SW480 (cell line): ENCODE measurements around the gene NBPF3.

ENCODE experiments used
- DNase-seq: peaks from one replicate; pipeline ENCODE4 v3.0.0-alpha.2; 2016; ENCODE audit warnings: low spot score

Gene NBPF3

GRCh38 chr1:21494196-21494595, 54.3 kb downstream of the NBPF3 start:
- no peak for DNase-seq

DNA sequence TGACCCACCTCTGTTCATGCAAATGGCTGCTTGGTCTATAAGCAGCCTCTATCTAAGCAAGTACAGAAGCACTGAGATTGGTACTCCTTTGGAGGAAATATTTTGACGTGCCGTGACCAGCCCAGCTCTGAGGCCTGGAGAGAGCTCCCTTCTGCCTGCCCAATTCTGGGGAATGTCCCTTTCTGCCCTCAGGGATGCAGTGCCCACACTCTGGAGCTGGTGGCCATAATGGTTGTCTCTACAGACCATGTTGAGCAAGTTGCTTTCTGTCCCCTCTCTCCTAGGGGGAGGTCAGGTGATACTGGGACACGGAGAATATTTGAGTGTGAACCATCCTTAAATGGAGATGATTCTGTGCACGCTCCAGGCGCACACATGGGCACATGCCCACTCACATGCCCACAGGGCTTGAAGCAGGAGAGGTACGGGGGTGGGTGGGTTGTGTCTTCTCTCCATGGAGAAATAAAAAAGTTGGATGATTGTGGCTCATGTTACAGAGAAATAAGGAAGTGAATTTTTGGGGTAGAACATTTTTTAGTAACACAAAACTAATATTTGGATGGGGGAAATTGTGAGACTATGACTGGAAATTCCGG, 55.4 kb downstream of the NBPF3 start:
- DNase-seq, result no peak

DNA sequence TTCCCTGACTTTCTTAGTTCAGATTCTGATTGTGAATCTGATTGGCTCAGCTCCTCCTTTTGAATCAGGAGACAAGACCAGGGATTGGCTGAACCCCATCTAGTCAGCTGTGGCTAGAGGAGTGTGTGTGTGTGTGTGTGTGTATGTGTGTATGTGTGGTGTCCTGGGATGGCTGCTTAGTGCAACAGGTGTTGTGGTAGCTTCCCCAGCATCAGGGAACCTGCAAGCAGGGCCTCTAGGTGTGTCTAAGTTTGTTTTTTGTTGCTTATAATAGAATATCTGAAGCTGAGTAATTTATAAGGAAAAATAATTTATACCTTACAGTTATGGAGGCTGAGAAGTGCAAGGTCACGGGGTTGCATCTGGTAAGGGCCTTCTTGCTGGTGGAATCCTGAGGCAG, 56.1 kb downstream of the NBPF3 start:
- no peak for DNase-seq

DNA sequence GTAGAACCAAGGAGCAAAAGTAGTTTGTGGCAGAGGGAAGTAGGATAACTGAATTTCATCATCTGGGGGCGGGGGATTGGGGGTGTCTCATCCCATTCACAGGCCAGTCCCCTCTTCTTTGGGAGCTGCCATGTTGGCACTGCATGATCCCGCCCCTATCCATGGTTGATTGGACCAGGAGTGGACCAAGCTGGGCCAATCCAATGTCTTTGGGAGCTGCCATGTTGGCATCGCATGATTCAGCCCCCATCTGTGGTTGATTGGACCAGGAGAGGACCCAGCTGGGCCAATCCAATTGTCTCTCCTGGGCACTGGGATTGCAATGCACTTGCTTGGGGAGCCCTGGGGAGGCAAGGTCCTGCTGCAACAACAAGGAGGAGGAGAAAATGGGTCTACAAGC, 56.9 kb downstream of the NBPF3 start:
- DNase-seq, result no peak

GRCh38 chr1:21497466-21498061, 57.6 kb downstream of the NBPF3 start:
- no peak for DNase-seq

DNA sequence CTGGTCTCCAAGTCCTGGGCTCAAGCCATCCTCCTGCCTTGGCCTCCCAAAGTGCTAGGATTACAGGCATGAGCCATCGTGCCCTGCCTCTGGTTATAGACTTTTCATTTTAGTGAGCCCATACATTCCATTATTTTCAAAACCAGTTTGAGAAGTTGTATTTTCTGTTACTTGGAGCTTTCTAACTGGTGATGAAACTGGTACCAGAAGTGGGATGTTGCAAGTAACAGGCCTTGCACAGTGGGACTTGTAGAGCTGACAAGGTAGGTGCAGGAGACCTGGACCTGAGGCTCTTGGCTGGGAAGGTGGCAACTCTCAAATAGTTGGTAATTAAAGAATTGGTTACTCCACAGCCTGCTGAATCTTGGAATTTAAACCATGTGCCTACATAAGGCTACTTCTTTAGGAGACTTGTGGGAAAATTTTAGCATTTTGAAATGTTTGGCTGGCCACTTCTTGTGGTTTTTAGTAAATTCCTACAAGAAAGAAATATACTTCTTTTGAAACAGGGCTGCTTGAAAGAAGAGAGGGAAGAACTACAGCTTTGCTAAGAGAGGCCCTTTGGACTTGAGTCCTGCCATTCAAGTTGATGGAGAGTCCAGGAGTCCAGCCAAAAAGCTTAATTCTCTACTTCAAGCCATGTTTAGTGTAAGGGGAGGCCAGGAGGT, 59.5 kb downstream of the NBPF3 start:
- no peak for DNase-seq

DNA sequence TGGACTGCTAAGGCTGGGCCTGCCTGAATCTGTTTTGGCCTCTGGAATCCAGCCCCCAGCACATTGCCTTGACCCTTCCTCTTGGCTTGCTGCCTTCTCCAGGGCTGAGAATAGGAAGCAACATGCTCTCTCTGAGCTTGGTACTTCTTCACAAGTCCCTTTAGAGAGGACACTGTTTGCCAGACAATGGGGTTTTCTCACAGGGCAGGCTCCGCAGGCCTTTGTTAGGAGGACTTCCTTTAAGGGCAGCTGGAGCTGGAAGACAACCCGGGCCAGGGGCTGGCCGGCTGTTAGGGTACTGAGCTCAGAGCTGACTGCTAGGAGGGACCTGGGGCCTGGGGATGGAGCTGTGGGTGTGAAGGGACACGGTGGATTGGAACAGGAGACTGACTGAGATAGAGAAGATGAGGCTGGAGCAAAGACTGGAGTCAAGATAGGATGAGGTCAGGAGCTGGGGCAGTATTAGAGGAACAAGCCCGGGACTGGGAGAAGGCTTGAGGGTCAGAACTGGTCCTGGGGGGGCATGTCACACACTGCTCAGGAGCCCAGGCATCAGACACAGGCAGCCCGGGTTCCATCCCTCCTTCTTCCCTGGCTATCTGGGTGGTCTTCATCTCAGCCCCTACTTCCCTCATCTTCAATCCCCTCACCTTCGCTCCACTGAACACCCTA, 63.9 kb downstream of the NBPF3 start:
- DNase-seq, result no peak

DNA sequence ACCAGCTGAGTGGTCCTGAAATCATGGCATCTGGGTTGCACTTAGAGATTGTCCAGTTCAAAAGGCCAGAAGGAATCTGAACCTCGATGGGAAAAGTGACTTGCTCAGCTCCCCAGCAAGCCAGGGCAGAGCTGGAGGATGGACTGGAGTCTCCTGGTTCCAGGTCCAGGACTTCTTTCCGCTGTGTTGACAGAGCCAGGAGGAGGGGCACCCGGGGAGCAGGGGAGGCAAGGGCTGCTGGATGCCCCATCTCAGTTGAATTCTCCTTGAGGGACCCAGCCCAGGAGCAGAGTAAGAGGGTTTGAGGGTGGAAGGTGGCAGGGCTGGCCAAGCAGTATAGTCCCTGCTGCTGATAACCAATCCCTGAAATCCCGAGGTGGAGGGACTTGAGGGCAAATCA, 66.9 kb downstream of the NBPF3 start:
- no peak for DNase-seq

- DNase-seq, result no peak
These were observed 67.8 kb downstream of the NBPF3 start for GRCh38 chr1:21507511-21508270.

GRCh38 chr1:21508580-21509350, 68.8 kb downstream of the NBPF3 start:
- DNase-seq, result no peak

GRCh38 chr1:21509351-21510112, 69.6 kb downstream of the NBPF3 start, which contains the start of gene ALPL:
ALPL (plus strand) TSS chr1:21509423; CDS start chr1:21554082, 44,659 bp downstream.
- DNase-seq, result no peak

DNA sequence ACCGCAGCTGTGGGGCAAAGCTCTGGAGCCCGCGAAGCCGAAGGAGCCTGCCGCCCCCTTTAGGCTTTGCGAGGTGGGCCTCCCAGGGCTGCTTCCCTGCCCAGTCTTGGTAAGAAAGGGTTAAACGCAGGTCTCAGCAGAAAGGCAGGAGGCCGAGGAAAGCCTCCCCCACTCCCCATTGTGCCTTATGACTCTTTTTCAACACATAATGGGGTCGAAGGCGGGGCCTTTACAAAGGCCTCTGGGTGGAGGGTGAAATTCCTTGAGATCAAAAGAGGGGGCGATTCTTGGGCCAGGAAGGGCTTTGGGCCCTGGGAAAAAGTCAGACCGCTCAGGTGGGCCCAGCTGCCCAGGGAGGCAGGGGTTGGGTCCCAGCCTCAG, 70.2 kb downstream of the NBPF3 start:
- no peak for DNase-seq

GRCh38 chr1:21510885-21511578, 71.1 kb downstream of the NBPF3 start:
- DNase-seq, result no peak

- DNase-seq, result no peak
These were observed 71.9 kb downstream of the NBPF3 start for GRCh38 chr1:21511579-21512522.

DNA sequence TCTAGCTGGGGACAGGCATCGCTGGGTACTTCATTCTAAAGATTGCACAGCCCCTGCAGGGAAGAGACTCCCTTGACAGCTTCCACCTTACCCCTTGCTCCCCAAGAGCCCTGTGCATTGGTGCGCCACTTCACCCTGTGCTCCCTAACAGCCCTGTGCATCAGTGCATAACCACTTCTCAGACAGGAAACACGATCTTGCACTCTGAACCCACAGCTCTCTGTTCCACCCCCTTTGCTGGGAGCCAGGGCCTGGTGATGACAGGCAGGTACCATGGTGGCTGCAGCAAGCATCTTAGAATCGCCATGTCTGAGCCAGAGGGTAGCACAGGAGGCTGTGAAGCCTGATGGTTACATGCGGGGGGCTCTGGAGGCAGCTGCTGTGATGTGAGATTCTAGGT, 74.3 kb downstream of the NBPF3 start:
- DNase-seq, result no peak

DNA sequence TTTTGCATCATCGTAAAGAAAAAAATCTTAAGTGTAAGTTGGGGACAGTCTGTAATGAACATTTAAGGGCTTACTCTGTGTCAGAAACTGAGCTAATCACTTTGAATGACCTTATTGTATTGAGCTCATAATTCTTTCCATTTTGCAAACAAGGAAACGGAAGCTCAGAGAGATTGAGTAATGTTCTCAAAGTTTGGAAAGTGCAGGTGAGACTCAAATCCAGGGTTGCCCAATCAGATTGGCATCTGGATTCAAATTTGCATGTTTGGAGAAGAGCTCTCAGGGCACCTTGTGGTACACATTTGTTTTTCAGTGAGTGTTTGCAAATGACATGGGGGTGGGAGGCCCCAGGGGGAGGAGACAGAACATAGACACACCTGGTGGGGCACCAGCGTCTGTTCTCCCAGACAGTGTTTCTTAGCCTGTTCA, 77.2 kb downstream of the NBPF3 start:
- DNase-seq, result no peak

DNA sequence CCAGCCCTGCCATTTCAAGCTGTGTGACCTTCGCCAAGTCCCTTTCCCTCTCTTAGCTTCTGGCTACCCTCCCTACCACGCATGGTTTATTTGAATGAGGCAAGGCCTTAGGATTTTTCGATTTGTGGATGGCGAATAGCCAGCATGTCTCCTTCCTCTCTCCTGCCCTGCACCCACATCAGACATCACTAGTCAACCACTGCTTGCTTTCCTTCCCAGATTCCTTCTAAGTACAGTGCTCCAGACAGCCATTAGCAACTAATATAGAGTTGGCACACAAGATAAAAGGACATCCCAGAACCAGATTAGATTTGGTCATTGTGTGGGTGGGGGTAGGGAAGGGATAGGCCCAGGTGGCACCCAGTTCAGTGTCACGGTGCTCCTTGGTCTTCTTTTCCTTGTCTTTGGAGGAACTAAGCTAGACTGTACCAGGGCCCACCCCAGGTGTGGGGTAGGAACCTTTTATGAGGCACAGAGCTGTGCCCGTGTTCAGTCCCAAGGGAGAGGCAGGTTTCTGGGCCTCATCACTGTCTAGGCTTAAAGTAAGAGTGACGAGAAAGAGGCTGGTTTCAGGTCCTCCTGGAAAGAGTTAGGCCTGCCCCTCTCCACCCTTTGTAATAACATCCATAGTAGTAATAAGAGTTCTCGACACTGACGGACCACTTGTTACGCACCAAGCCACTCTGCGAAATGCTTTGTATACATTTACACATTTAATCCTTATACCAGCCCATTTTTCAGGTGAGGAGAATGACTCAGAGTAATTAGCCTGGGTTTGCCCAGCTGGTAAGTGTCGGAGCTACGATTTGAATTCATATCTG, 77.9 kb downstream of the NBPF3 start:
- DNase-seq, result no peak
